Left ventricle myocardium superior (tissue), 1 donor: ENCODE measurements around the gene C19orf81. TPM values are rescaled to one million over a fixed set of nuclear protein-coding genes. Genes with fewer than 3 reads are reported as not detected.
"Not testable (repeated sequence)": the region's sequence is repeated elsewhere in the genome, so short reads cannot be mapped to it uniquely, and the experiment has no call there.

Experiments
- ATAC-seq: fragments of 200-7000 bp; cut with Tn5 transposase; one replicate; pipeline ENCODE4 v1.9.1; 2020; ENCODE audit warnings: mild to moderate bottlenecking, moderate library complexity
- DNase-seq: peaks from one replicate; pipeline ENCODE4 v3.0.0-alpha.2; 2020
- intact Hi-C: fragments of 100-400 bp; cut with micrococcal nuclease; formaldehyde crosslinking; loops from one replicate; pipeline ENCODE4 v1.11.0; 2022
- long read RNA-seq: library from polyadenylated mRNA; unstranded; transcript quantifications from one replicate; pipeline ENCODE4 v2.0.0, GENCODE V29; 2021
- total RNA-seq: library from RNA; stranded (reverse); fragmentation: NEBNext Ultra II Directional; extraction: Animal tissue kit (Norgen Biotek cat#: 25700); gene quantifications from one replicate; pipeline ENCODE4 v1.2.1, GENCODE V29; 2021
- donor health status: DM: no; HTN: yes; CAD: no; lungs with severe emphysema.

The C19orf81 gene
- total RNA-seq, result 2.7 TPM
- long read RNA-seq, partial matches to known transcripts, result 0 of 2 reads
- long read RNA-seq, other reads (novel, unspliced or antisense), result 2 of 2 reads

- ATAC-seq, result no peak
- no peak for DNase-seq
- intact Hi-C loops, result no loop called here
These were observed at the start of gene C19orf81 for GRCh38 chr19:50649433-50650391. C19orf81 (plus strand) TSS chr19:50649445; CDS start chr19:50649445, 0 bp downstream.

GRCh38 chr19:50601407-50602088, 47.7 kb upstream of the C19orf81 start:
- no peak for DNase-seq
- intact Hi-C loops, result no loop called here
- ATAC-seq, result no peak

- DNase-seq (no peak), ATAC-seq (no peak)
- intact Hi-C loops, result no loop called here
These were observed 47.2 kb upstream of the C19orf81 start for GRCh38 chr19:50602089-50602422.

- intact Hi-C loops, result no loop called here
- DNase-seq, result no peak
- no peak for ATAC-seq
These were observed 46.7 kb upstream of the C19orf81 start for GRCh38 chr19:50602496-50602895.

GRCh38 chr19:50602935-50603334, 46.3 kb upstream of the C19orf81 start:
- intact Hi-C loops, result no loop called here
- no peak for ATAC-seq
- no peak for DNase-seq

GRCh38 chr19:50604264-50605073, 44.8 kb upstream of the C19orf81 start:
- DNase-seq, intact Hi-C loops, ATAC-seq: not testable (repeated sequence)

GRCh38 chr19:50606059-50606836, 43.0 kb upstream of the C19orf81 start:
- DNase-seq, intact Hi-C loops: not testable (repeated sequence)
- peak; percentile 22 for ATAC-seq

GRCh38 chr19:50607388-50607787, 41.9 kb upstream of the C19orf81 start:
- DNase-seq, result no peak
- intact Hi-C loops, result no loop called here
- no peak for ATAC-seq

- ATAC-seq (peak; percentile 64), DNase-seq (peak; percentile 77)
- intact Hi-C loops, result no loop called here
These were observed 41.1 kb upstream of the C19orf81 start for GRCh38 chr19:50607874-50608785.

GRCh38 chr19:50612504-50613404, 36.5 kb upstream of the C19orf81 start:
- ATAC-seq, intact Hi-C loops: not testable (repeated sequence)

GRCh38 chr19:50618379-50618778, 30.9 kb upstream of the C19orf81 start:
- DNase-seq, ATAC-seq, intact Hi-C loops: not testable (repeated sequence)

More at GRCh38 chr19:50612504-50613404, 36.5 kb upstream of the C19orf81 start:
- not testable (repeated sequence) for DNase-seq

GRCh38 chr19:50619184-50619583, 30.1 kb upstream of the C19orf81 start:
- DNase-seq, intact Hi-C loops, ATAC-seq: not testable (repeated sequence)

GRCh38 chr19:50620394-50620906, 28.8 kb upstream of the C19orf81 start:
- intact Hi-C loops, DNase-seq, ATAC-seq: not testable (repeated sequence)

GRCh38 chr19:50624949-50625600, 24.2 kb upstream of the C19orf81 start:
- ATAC-seq (no peak), DNase-seq (no peak)
- intact Hi-C loops, result no loop called here

GRCh38 chr19:50626011-50626410, 23.2 kb upstream of the C19orf81 start:
- ATAC-seq (no peak), DNase-seq (no peak)
- intact Hi-C loops, result no loop called here

GRCh38 chr19:50626795-50627194, 22.4 kb upstream of the C19orf81 start:
- intact Hi-C loops, result no loop called here
- no peak for ATAC-seq
- DNase-seq, result no peak
